ENCODE data around the gene KIF13A. TPM values are rescaled to one million over a fixed set of nuclear protein-coding genes. Genes with fewer than 3 reads are reported as not detected.
A peak's percentile ranks its signal among the peaks of the same experiment; 100 is the strongest.

The KIF13A gene
- total and polyA plus RNA-seq, 9 of the 15 experiments (the other 6 are each of a cell fraction or from before 2014, with no cell fraction given), result 3.6 to 44.3 (median 29.7) TPM

DNA sequence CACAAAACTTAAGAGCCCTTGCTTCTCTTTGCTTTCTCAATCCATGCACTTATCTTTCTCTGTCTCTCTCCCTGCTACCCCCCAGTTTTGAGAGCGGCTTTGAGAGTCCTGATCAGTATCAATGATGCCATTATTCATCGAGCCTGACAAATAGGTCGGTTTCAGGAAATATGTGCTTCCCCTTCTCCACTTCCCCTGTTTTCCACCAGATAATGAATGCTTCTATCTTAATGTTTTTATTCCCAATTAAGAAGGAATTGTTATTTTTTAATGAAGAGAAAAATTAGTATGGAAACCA is 117.7 kb downstream of the KIF13A start (continued):
- TF ChIP-seq, protein P1, sequence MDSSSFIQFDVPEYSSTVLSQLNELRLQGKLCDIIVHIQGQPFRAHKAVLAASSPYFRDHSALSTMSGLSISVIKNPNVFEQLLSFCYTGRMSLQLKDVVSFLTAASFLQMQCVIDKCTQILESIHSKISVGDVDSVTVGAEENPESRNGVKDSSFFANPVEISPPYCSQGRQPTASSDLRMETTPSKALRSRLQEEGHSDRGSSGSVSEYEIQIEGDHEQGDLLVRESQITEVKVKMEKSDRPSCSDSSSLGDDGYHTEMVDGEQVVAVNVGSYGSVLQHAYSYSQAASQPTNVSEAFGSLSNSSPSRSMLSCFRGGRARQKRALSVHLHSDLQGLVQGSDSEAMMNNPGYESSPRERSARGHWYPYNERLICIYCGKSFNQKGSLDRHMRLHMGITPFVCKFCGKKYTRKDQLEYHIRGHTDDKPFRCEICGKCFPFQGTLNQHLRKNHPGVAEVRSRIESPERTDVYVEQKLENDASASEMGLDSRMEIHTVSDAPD (CRISPR knock-in tag; IDR thresholded peaks at IDR 0.05), result no peak
- TF ChIP-seq ZNF766 (CRISPR knock-in tag; conservative IDR thresholded peaks at IDR 0.05) (no peak), BRD4 (IDR thresholded peaks at IDR 0.05) (no peak), ZNF780A (CRISPR knock-in tag; IDR thresholded peaks at IDR 0.05) (no peak), IRF2 (CRISPR knock-in tag; IDR thresholded peaks at IDR 0.05) (no peak), MIER1 (IDR thresholded peaks at IDR 0.05; ENCODE audit: low read depth) (no peak), MCM7 (IDR thresholded peaks at IDR 0.05) (no peak), ZFX (CRISPR knock-in tag; IDR thresholded peaks at IDR 0.05) (no peak), KDM4B (IDR thresholded peaks at IDR 0.05; ENCODE audit: borderline replicate concordance in 2 of 2, low read depth in 1 of 2) (no peak), TEAD1 (CRISPR knock-in tag; IDR thresholded peaks at IDR 0.05) (peak in 1 of 2 experiments; percentile 48; a peak in 1 of 4 replicates), SRF (CRISPR knock-in tag; IDR thresholded peaks at IDR 0.05) (no peak), GATAD2B (IDR thresholded peaks at IDR 0.05; ENCODE audit: borderline replicate concordance) (no peak; the same call in 1 of the 2 replicates), CTBP1 (IDR thresholded peaks at IDR 0.05; ENCODE audit: borderline replicate concordance) (peak; percentile 44; the same call in 1 of the 2 replicates), NR4A1 (CRISPR knock-in tag; IDR thresholded peaks at IDR 0.05) (no peak), NR4A1 (tag; IDR thresholded peaks at IDR 0.05) (no peak), RBBP5 (IDR thresholded peaks at IDR 0.05; ENCODE audit: borderline replicate concordance, insufficient read depth, low read length, poor library complexity, severe bottlenecking) (no peak), IFI16 (CRISPR knock-in tag; IDR thresholded peaks at IDR 0.05) (no peak), C11orf30 (IDR thresholded peaks at IDR 0.05; ENCODE audit: low read depth) (no peak), GABPB2 (CRISPR knock-in tag; conservative IDR thresholded peaks at IDR 0.05) (no peak), HDAC1 (IDR thresholded peaks at IDR 0.05) (peak in 1 of 2 experiments; percentile 51; a peak in 1 of 4 replicates)
- TF ChIP-seq, protein P2, sequence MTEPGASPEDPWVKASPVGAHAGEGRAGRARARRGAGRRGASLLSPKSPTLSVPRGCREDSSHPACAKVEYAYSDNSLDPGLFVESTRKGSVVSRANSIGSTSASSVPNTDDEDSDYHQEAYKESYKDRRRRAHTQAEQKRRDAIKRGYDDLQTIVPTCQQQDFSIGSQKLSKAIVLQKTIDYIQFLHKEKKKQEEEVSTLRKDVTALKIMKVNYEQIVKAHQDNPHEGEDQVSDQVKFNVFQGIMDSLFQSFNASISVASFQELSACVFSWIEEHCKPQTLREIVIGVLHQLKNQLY (CRISPR knock-in tag; conservative IDR thresholded peaks at IDR 0.05), result no peak
- TF ChIP-seq, protein P3, sequence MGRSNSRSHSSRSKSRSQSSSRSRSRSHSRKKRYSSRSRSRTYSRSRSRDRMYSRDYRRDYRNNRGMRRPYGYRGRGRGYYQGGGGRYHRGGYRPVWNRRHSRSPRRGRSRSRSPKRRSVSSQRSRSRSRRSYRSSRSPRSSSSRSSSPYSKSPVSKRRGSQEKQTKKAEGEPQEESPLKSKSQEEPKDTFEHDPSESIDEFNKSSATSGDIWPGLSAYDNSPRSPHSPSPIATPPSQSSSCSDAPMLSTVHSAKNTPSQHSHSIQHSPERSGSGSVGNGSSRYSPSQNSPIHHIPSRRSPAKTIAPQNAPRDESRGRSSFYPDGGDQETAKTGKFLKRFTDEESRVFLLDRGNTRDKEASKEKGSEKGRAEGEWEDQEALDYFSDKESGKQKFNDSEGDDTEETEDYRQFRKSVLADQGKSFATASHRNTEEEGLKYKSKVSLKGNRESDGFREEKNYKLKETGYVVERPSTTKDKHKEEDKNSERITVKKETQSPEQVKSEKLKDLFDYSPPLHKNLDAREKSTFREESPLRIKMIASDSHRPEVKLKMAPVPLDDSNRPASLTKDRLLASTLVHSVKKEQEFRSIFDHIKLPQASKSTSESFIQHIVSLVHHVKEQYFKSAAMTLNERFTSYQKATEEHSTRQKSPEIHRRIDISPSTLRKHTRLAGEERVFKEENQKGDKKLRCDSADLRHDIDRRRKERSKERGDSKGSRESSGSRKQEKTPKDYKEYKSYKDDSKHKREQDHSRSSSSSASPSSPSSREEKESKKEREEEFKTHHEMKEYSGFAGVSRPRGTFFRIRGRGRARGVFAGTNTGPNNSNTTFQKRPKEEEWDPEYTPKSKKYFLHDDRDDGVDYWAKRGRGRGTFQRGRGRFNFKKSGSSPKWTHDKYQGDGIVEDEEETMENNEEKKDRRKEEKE (IDR thresholded peaks at IDR 0.05; ENCODE audit: borderline replicate concordance in 1 of 2, control insufficient read depth in 1 of 2, low read depth in 2 of 2, low read length in 1 of 2), result no peak
- TF ChIP-seq, protein P4, sequence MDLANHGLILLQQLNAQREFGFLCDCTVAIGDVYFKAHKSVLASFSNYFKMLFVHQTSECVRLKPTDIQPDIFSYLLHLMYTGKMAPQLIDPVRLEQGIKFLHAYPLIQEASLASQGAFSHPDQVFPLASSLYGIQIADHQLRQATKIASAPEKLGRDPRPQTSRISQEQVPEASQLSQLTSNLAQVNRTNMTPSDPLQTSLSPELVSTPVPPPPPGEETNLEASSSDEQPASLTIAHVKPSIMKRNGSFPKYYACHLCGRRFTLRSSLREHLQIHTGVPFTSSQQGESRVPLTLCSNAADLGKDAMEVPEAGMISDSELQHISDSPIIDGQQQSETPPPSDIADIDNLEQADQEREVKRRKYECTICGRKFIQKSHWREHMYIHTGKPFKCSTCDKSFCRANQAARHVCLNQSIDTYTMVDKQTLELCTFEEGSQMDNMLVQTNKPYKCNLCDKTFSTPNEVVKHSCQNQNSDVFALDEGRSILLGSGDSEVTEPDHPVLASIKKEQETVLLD (IDR thresholded peaks at IDR 0.05), result peak; percentile 59; the same call in 1 of the 2 replicates
